Measurements from ENCODE around the gene BIN2. TPM values are rescaled to one million over a fixed set of nuclear protein-coding genes. Genes with fewer than 3 reads are reported as not detected.

BIN2 gene
- total and polyA plus RNA-seq, 10 of the 15 experiments (the other 5 are each of a cell fraction or from before 2014, with no cell fraction given): 8.6 to 42.9 (median 32.1) TPM

DNA sequence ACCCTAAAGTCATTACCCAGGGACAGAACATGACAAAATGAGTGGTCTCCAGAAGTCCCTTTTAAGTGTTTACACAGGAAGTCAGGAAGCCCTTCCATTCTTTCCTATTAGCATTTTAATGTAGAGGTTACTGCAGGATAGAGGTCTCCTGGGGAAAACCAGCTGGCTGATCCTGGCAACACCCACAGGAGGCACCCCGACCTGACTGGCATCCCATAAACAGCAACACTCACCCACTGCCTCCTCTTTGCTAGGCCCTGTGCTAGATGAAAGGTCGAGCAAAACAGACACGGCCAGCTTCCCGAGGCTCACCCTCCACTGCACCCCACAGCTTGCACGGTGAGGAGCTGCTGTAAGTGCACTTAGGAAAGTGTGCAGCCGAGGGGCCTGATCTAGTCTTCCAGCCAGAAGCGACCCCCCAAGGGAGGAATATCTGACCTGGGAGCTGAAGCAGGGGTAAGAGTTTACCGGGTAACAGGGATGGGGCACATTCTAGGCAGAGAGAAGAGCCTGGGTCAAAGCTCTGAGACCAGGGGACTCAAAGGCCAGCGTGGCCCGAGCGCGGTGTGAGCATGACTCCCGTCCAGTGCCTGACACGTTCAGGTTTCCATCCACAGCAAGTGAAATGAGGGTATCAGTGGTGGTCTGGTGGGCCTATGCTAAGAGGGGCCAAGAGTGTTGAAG, 76.3 kb downstream of the BIN2 start:
- peaks cover 10% of the 10 kb centered on the region for H3K4me1 ChIP-seq (ENCODE audit: control insufficient read depth, insufficient read depth, low read length)
- ChIA-PET POLR2A (no interaction called here), RAD21 (ENCODE audit: unreplicated experiment) (interaction anchor here (1.1 to 1.7 kb wide), 2 partner anchors 94 to 162 kb away, joined by 3 to 4 read pairs; no protein-coding TSS in a partner anchor), SMC1A (ENCODE audit: uncharacterized antibody, unreplicated experiment) (interaction anchor here (0.6 kb wide), 1 partner anchor 94 kb away, joined by 3 read pairs; no protein-coding TSS in a partner anchor), CTCF (interaction anchor here (0.8 kb wide), 1 partner anchor 94 kb away, joined by 3 read pairs; no protein-coding TSS in a partner anchor)
- no peak for FAIRE-seq
- WGBS (ENCODE audit: insufficient coverage, insufficient replicate concordance, low lambda C conversion rate, missing lambda C conversion rate): 80% methylated on average over 14 of the region's 14 CpGs
- H3K9me3 ChIP-seq (replicated peaks; ENCODE audit: control insufficient read depth, insufficient read depth, low read length): no peaks in the 10 kb centered on the region
- no peak overlapping the region for H3K27ac ChIP-seq (ENCODE audit: control insufficient read depth, insufficient read depth)
- H3K4me2 ChIP-seq (ENCODE audit: control insufficient read depth, insufficient read depth): no peak overlapping the region
- no peaks in the 10 kb centered on the region for H3K79me2 ChIP-seq (ENCODE audit: control insufficient read depth, insufficient read depth, low read length)
- H4K20me1 ChIP-seq (ENCODE audit: control insufficient read depth, insufficient read depth): no peaks in the 10 kb centered on the region
- no TSS peak for BruUV-seq (replicated peaks)
- intact Hi-C loops (cut with micrococcal nuclease; ENCODE audit: unreplicated experiment): no loop called here
- H3K27me3 ChIP-seq (replicated peaks in 1 of 2; ENCODE audit: control insufficient read depth in 2 of 2, insufficient read depth in 2 of 2, low read length in 1 of 2): no peaks in the 10 kb centered on the region
- ATAC-seq: peak; percentile 11; the same call in 2 of the 3 replicates
- in situ Hi-C loops (cut with MboI): no loop called here
- no peak for DNase-seq (ENCODE audit: low read depth, low spot score)
- no peak overlapping the region for H2AFZ ChIP-seq (ENCODE audit: control insufficient read depth, low read depth, low read length)
- peaks cover 0 to 16% of the 10 kb centered on the region in 2 experiments; a peak in 2 of 4 replicates for H3K36me3 ChIP-seq (ENCODE audit: control insufficient read depth in 2 of 2, insufficient read depth in 2 of 2, low read length in 1 of 2)
- H3K4me3 ChIP-seq: no peak overlapping the region
- no peak overlapping the region for H3K9ac ChIP-seq (ENCODE audit: control insufficient read depth, insufficient read depth, low read length)
- TF ChIP-seq ETV6 (conservative IDR thresholded peaks at IDR 0.05 in 1 of 2, IDR thresholded peaks at IDR 0.05 in 1 of 2; ENCODE audit: borderline replicate concordance in 1 of 2, low read depth in 1 of 2): no peak
- TF ChIP-seq ZNF622 (IDR thresholded peaks at IDR 0.05): no peak
- no peak for TF ChIP-seq CREM (IDR thresholded peaks at IDR 0.05; ENCODE audit: low read depth)
- TF ChIP-seq MYC (IDR thresholded peaks at IDR 0.05; ENCODE audit: insufficient read depth, insufficient read length, insufficient replicate concordance, low read length, severe bottlenecking): no peak
- TF ChIP-seq YBX1 (IDR thresholded peaks at IDR 0.05): no peak
- TF ChIP-seq EZH2 (IDR thresholded peaks at IDR 0.05; ENCODE audit: borderline replicate concordance, control insufficient read depth, low read depth, low read length): no peak
- TF ChIP-seq ZZZ3 (IDR thresholded peaks at IDR 0.05; ENCODE audit: control insufficient read depth, insufficient read length, low read depth): no peak
- TF ChIP-seq ZBTB4 (CRISPR knock-in tag; IDR thresholded peaks at IDR 0.05): no peak
- no peak for TF ChIP-seq SKIL (IDR thresholded peaks at IDR 0.05; ENCODE audit: low read depth, poor library complexity, severe bottlenecking)
- no peak for TF ChIP-seq BCL11A (IDR thresholded peaks at IDR 0.05; ENCODE audit: low read depth, low read length)
- TF ChIP-seq KDM1A (IDR thresholded peaks at IDR 0.05; ENCODE audit: borderline replicate concordance): no peak
- TF ChIP-seq SMARCA5 (IDR thresholded peaks at IDR 0.05): no peak
- no peak for TF ChIP-seq RFX5 (IDR thresholded peaks at IDR 0.05; ENCODE audit: low read depth, low read length)
- no peak for TF ChIP-seq PML (IDR thresholded peaks at IDR 0.05; ENCODE audit: low read length)
- no peak for TF ChIP-seq BCL3 (IDR thresholded peaks at IDR 0.05; ENCODE audit: borderline replicate concordance, insufficient read depth, low read depth, low read length, poor library complexity, severe bottlenecking)
